Stimulated activated CD8-positive, alpha-beta memory T cell treated with anti-CD3 and anti-CD28 coated beads, Interleukin-12 subunit alpha, Interleukin-12 subunit beta, amount 100 ng/mL, for 24 hours (primary cell): Measurements from ENCODE around the gene IGSF21.

ENCODE experiments used
- DNase-seq: peaks from one replicate; pipeline ENCODE4 v3.0.0-alpha.2; 2020; ENCODE audit errors: extremely low read depth

IGSF21 gene

GRCh38 chr1:18107369-18108298 is at the start of gene IGSF21:
Gene IGSF21 (plus strand): TSS chr1:18107798. CDS start chr1:18108129, 331 bp downstream.
- DNase-seq, result no peak

- no peak for DNase-seq
These were observed 49.2 kb upstream of the IGSF21 start for GRCh38 chr1:18058206-18058921.

GRCh38 chr1:18058981-18059605 is 48.5 kb upstream of the IGSF21 start:
- DNase-seq, result no peak

- no peak for DNase-seq
These were observed 47.2 kb upstream of the IGSF21 start for GRCh38 chr1:18060366-18060765.

- DNase-seq, result no peak
These were observed 45.4 kb upstream of the IGSF21 start for GRCh38 chr1:18062185-18062584.

- DNase-seq, result no peak
These were observed 43.1 kb upstream of the IGSF21 start for GRCh38 chr1:18064534-18064933.

- DNase-seq, result no peak
These were observed 41.0 kb upstream of the IGSF21 start for GRCh38 chr1:18066576-18066975.

- DNase-seq, result no peak
These were observed 37.7 kb upstream of the IGSF21 start for GRCh38 chr1:18069903-18070302.

GRCh38 chr1:18072066-18072465 is 35.5 kb upstream of the IGSF21 start:
- no peak for DNase-seq

- DNase-seq, result no peak
These were observed 34.4 kb upstream of the IGSF21 start for GRCh38 chr1:18073066-18073642.

GRCh38 chr1:18077657-18078215 is 29.9 kb upstream of the IGSF21 start:
- no peak for DNase-seq

- no peak for DNase-seq
These were observed 27.5 kb upstream of the IGSF21 start for GRCh38 chr1:18079941-18080735.

GRCh38 chr1:18085387-18086074 is 22.1 kb upstream of the IGSF21 start:
- no peak for DNase-seq

GRCh38 chr1:18088077-18088594 is 19.5 kb upstream of the IGSF21 start:
- no peak for DNase-seq

GRCh38 chr1:18089488-18089887 is 18.1 kb upstream of the IGSF21 start:
- no peak for DNase-seq

GRCh38 chr1:18090636-18091035 is 17.0 kb upstream of the IGSF21 start:
- no peak for DNase-seq

- no peak for DNase-seq
These were observed 15.7 kb upstream of the IGSF21 start for GRCh38 chr1:18091660-18092446.

- DNase-seq, result no peak
These were observed 14.4 kb upstream of the IGSF21 start for GRCh38 chr1:18093193-18093592.

GRCh38 chr1:18093646-18094045 is 14.0 kb upstream of the IGSF21 start:
- no peak for DNase-seq
